Measurements from ENCODE around the gene EFCAB6.

- TF ChIP-seq CTCF (IDR thresholded peaks at IDR 0.05; ENCODE audit: borderline replicate concordance, extremely low read depth, low read length, poor library complexity, severe bottlenecking) (no peak), EZH2 (IDR thresholded peaks at IDR 0.05; ENCODE audit: borderline replicate concordance, low read depth, low read length, severe bottlenecking) (no peak)
Observed at GRCh38 chr22:43745783-43746356, 66.2 kb downstream of the EFCAB6 start.
